Heart right ventricle (tissue), 16 donors: ENCODE data around the gene AZIN2. TPM values are rescaled to one million over a fixed set of nuclear protein-coding genes. Genes with fewer than 3 reads are reported as not detected.

Experiments
- ATAC-seq, 8 donors: fragments of 200-7000 bp; cut with Tn5 transposase; one replicate each; pipeline ENCODE4 v1.9.1; 2020; ENCODE audit warnings: mild to moderate bottlenecking in 8 of 8, moderate library complexity in 8 of 8, moderate number of reproducible peaks in 1 of 8
- DNase-seq, 2 donors: peaks; one replicate each; pipeline ENCODE4 v3.0.0-alpha.2; 2020
- H3K27ac ChIP-seq, 10 donors: fragments of 200-600 bp; sonication (generic) in 2 of 10; one replicate each; pipeline versions ENCODE4 v1.5.0 to v1.8.0; 2020 to 2022; ENCODE audit warnings: mild to moderate bottlenecking in 3 of 10
- H3K27me3 ChIP-seq, 7 donors: fragments of 200-600 bp; one replicate each; pipeline ENCODE4 v1.8.0; 2021 to 2022; ENCODE audit warnings: mild to moderate bottlenecking in 2 of 7
- H3K36me3 ChIP-seq, 9 donors: fragments of 200-600 bp; sonication (generic) in 1 of 9; one replicate each; pipeline versions ENCODE4 v1.5.0 to v1.8.0; 2020 to 2022; ENCODE audit warnings: mild to moderate bottlenecking in 2 of 9
- H3K4me1 ChIP-seq, 9 donors: fragments of 200-600 bp; sonication (generic) in 1 of 9; one replicate each; pipeline versions ENCODE4 v1.5.0 to v1.8.0; 2020 to 2022; ENCODE audit warnings: mild to moderate bottlenecking in 4 of 9
- H3K4me3 ChIP-seq, 10 donors: fragments of 200-600 bp; sonication (generic) in 2 of 10; one replicate each; pipeline versions ENCODE4 v1.5.0 to v1.8.0; 2020 to 2022; ENCODE audit warnings: mild to moderate bottlenecking in 7 of 10, moderate library complexity in 2 of 10
- H3K9me3 ChIP-seq, 11 donors: fragments of 200-600 bp in 10 of 11; sonication (generic) in 2 of 11; one replicate each; pipeline versions ENCODE4 v1.5.0 to v1.8.0; 2013 to 2022; ENCODE audit warnings: mild to moderate bottlenecking in 2 of 11, control low read depth in 1 of 11, moderate library complexity in 1 of 11
- CTCF ChIP-seq, 9 donors: fragments of 200-600 bp; sonication (generic) in 2 of 9; IDR thresholded peaks; one replicate each; pipeline versions ENCODE4 v1.5.0 to v1.8.0; 2021 to 2022; ENCODE audit warnings: antibody characterized with exemption in 9 of 9, mild to moderate bottlenecking in 5 of 9, moderate library complexity in 1 of 9
- WGBS, 2 donors: extraction: QIAGEN DNeasy Blood & Tissue Kit; methylation state at CpG; one replicate each; pipeline ENCODE4 v1.1.7; 2013; ENCODE audit warnings: inconsistent platforms in 1 of 2; 5-methylcytosine and 5-hydroxymethylcytosine counted together
- intact Hi-C, 10 donors: fragments of 100-400 bp; cut with DNase I; formaldehyde crosslinking; loops; one replicate each; pipeline versions ENCODE4 v1.11.1 to v1.14.2; 2022
- polyA plus RNA-seq, 2 donors: library from polyadenylated mRNA; stranded (reverse); fragments of 200-250 nt; gene quantifications; one replicate each; pipeline ENCODE4 v1.2.3, GENCODE V29; 2013
- total RNA-seq, 10 donors: library from RNA; stranded (reverse); fragmentation: NEBNext Ultra II Directional in 3 of 10; extraction: Animal tissue kit (Norgen Biotek cat#: 25700) in 3 of 10; gene quantifications; one replicate each; pipeline versions ENCODE4 v1.2.1 to v1.2.4, GENCODE V29; 2021 to 2023
- donor health status: Arrhythmogenic right ventricular cardiomyopathy.
- donor health status: ischemic (EF 13 %, LVEDD 7.1; RV severe dilation, severe dysfunction).
- donor health status: healthy with polysubstance abuse.
- donor health status: DM: no; HTN: yes; CAD: no.
- donor health status: DM: no; HTN: no; CAD: no.
- donor health status: ischemic (EF 25% LVEDD 6.9; RV normal size, moderate dysfunction).
- donor health status: ischemic (EF 25% LVEDD 5.7; RV mildly dilated, moderate dysfunction).
- donor health status: healthy.
- donor health status: DM: yes; HTN: yes; CAD: no.
- donor health status: Ischemic cardiomyopathy.
- donor health status: ischemic (EF 35%, LVEDD 5.7; RV mildly dilated, moderate dysfunction).
- donor health status: nonischemic (EF 11% LVEDD 7.7; RV severe dilation, severe dysfunction).
- donor health status: DM: yes; HTN: yes; CAD: no.
- donor health status: PGD.
- donor health status: ischemic (EF 29% LVEDD 5.4; RV normal size, mild dysfunction).
- donor health status: nonischemic (EF 23%, LVEDD 6.1; RV moderate dilation, normal function).

AZIN2 gene
- total and polyA plus RNA-seq, 12 donors, result 1.1 to 6.9 (median 2.7) TPM

- ATAC-seq (no peak), DNase-seq (no peak)
- Histone ChIP-seq H3K27me3 (no peaks in the 10 kb centered on the region), H3K27ac (no peak overlapping the region), H3K9me3 (peaks cover 0 to 12% (median 4%) of the 10 kb centered on the region in 11 donors), H3K4me3 (no peak overlapping the region), H3K36me3 (no peaks in the 10 kb centered on the region), H3K4me1 (no peaks in the 10 kb centered on the region)
- WGBS, 2 donors, result 88 to 98% methylated on average over 1 of the region's 1 CpG
- TF ChIP-seq CTCF (IDR thresholded peaks at IDR 0.05), result no peak
- intact Hi-C loops, result loop anchor here in 1 of 10 donors (10.0 kb wide), 1 partner anchor 676 kb away; the partner anchor contains the start of gene BSDC1
These were observed 10.3 kb upstream of the AZIN2 start for GRCh38 chr1:33070628-33071027.

- H3K36me3 ChIP-seq, result no peaks in the 10 kb centered on the region
- DNase-seq (peak in 1 of 2 donors; percentile 20), ATAC-seq (peak in 7 of 8 donors; percentile 34 to 91 (median 76))
- H3K27ac ChIP-seq, result peak overlapping the region in 1 of 10 donors; percentile 43
- H3K9me3 ChIP-seq, result no peaks in the 10 kb centered on the region
- H3K4me3 ChIP-seq, result no peak overlapping the region
- intact Hi-C loops, result loop anchor here in 1 of 10 donors (10.0 kb wide), 1 partner anchor 678 kb away; the partner anchor contains the start of gene BSDC1
- WGBS, 2 donors, result 48 to 59% methylated on average over 2 of the region's 2 CpGs
- TF ChIP-seq CTCF (IDR thresholded peaks at IDR 0.05), result no peak
- H3K27me3 ChIP-seq, result no peaks in the 10 kb centered on the region
- H3K4me1 ChIP-seq, result no peaks in the 10 kb centered on the region
These were observed 8.2 kb upstream of the AZIN2 start for GRCh38 chr1:33072707-33073106.

- Histone ChIP-seq H3K4me1 (no peaks in the 10 kb centered on the region), H3K27ac (peak overlapping the region in 1 of 10 donors; percentile 30), H3K9me3 (no peaks in the 10 kb centered on the region), H3K27me3 (no peaks in the 10 kb centered on the region), H3K4me3 (no peak overlapping the region), H3K36me3 (no peaks in the 10 kb centered on the region)
- no peak for TF ChIP-seq CTCF (IDR thresholded peaks at IDR 0.05)
- WGBS, 2 donors, result 73 to 75% methylated on average over 4 of the region's 4 CpGs
- ATAC-seq (peak in 1 of 8 donors; percentile 64), DNase-seq (no peak)
- intact Hi-C loops, result loop anchor here in 1 of 10 donors (10.0 kb wide), 1 partner anchor 680 kb away; the partner anchor contains the start of gene BSDC1
These were observed 6.6 kb upstream of the AZIN2 start for GRCh38 chr1:33074193-33074945.

GRCh38 chr1:33078030-33078591, 2.8 kb upstream of the AZIN2 start:
- DNase-seq (no peak), ATAC-seq (no peak)
- Histone ChIP-seq H3K36me3 (no peaks in the 10 kb centered on the region), H3K9me3 (no peaks in the 10 kb centered on the region), H3K4me3 (no peak overlapping the region), H3K27ac (no peak overlapping the region), H3K27me3 (peaks cover 0 to 18% (median 0%) of the 10 kb centered on the region in 7 donors), H3K4me1 (peaks cover 0 to 23% (median 19%) of the 10 kb centered on the region in 9 donors)
- no peak for TF ChIP-seq CTCF (IDR thresholded peaks at IDR 0.05)
- intact Hi-C loops, result loop anchor here in 1 of 10 donors (10.0 kb wide), 1 partner anchor 683 kb away; the partner anchor contains the start of gene BSDC1
- 49 to 53% methylated on average over 1 of the region's 1 CpG for WGBS, 2 donors
